GM19023 (cell line): ENCODE data around the gene ODF2L.
"Not testable (repeated sequence)": the region's sequence is repeated elsewhere in the genome, so short reads cannot be mapped to it uniquely, and the experiment has no call there.

Source experiments
- ATAC-seq: cut with Tn5 transposase; IDR thresholded peaks from one replicate; pipeline ENCODE4 v1.9.1; 2021; ENCODE audit warnings: mild to moderate bottlenecking, moderate library complexity; ENCODE audit not compliant: unreplicated experiment

The ODF2L gene

DNA sequence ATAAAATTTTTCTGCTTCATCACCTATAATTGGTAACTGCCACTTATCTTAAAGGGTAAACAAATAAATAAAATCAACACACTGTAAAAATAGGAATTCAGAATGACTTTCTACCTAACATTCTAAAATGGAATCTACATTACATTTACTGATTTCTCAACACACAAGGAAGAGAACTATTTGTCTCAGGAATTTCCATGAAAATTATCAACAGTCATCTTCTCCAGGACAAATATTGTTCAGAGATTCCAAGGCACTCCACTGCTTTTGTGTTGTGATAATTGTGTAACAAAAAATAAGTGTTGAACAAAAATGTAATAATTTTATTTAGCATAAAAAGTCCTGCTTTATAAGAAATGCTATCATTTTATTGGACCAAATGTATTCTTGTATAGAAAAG lies 7.3 kb downstream of the ODF2L start:
- ATAC-seq = no peak

DNA sequence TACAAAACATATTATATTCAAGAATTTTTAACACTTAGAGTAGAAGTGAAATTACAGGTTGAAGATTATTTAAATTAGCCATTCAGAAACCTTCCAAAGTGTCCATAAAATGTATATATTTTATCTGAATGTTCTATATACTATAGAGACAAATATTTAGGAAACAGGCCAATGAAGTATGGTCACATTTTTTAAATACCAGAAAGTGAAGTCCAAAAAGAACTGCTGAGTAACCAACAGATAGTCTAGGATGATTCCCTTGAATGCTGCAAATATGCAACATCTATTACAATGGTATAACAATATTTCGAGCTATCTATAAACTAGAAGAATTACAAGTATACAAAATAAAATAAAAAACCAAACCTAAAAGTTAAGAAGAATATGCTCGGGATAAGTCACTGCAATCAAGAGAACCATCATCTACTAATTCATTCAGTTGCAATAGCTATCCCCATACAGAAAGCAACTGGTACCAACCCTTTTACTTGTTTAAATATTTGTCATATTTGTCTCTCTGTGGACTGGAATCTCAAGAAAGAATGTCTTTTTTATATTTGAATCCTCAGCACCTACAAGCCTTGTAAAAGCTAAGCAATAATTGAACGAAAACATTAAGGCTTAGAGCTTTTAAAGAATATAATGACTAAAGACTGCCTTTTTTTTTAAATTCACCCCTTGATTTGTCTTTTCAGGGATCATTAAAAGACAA lies 8.1 kb downstream of the ODF2L start:
- no peak for ATAC-seq

DNA sequence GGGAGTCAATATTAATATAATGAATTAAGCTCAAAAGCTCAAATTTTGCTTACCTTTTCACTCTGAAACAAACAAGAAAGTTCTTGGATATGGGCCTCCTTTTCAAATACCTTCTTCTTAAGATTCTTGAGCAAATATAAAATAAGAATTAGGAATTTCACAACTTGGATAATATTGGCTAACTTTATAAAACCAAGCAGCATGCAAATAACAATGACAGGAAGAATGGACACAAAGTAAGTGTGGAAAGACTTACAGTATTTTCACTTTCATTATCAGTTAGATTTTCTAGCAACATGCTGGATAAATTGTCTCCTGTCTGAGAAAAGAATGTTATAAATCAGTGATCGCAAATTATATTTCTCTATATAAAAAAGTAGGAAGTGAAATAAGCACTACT lies 13.2 kb downstream of the ODF2L start:
- ATAC-seq = no peak

DNA sequence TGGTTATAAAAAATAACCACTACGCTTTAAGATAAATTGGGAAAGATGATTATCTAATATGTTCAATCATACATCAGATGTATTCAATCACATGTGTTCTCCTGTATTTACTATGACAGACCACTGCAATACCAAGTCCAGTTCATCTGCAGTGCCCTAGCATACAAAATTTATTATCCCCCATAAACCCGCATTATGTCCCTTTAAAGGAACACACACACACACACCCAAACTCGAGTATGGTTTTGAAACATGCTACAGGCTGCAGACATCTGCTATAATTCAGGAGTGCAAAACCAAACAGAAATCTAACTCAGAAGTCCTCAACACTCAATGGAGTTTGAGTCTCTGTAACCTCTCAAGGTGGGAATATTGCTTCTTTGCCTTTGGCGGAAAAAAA lies 14.9 kb downstream of the ODF2L start:
- no peak for ATAC-seq

DNA sequence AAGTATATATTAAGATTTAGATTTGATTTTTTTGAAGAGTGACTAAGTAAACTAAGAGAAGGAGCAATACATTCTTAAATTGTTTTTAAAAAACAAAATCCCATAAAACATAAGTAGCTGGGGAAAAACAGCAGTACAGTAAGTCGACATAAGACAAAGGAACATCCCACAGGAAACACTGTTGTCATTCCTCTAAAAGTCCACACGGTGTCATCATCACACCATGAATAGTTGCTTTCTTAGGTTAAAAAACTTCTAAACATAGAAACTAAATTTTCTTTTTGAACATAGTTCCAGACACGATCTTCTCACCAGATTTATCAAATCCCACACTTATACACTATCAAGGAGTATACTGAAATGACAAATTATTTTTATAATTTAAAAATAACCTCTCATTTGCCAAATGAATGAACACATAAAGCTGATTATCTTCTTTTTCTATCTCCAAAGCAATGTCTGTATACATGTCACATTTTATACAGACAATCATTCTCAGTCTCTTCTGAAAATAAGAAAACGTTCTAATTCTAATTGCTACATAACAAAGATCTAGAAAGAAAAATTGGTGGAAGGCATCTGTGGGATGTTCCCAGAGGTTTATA lies 15.8 kb downstream of the ODF2L start:
- ATAC-seq = peak; percentile 64

DNA sequence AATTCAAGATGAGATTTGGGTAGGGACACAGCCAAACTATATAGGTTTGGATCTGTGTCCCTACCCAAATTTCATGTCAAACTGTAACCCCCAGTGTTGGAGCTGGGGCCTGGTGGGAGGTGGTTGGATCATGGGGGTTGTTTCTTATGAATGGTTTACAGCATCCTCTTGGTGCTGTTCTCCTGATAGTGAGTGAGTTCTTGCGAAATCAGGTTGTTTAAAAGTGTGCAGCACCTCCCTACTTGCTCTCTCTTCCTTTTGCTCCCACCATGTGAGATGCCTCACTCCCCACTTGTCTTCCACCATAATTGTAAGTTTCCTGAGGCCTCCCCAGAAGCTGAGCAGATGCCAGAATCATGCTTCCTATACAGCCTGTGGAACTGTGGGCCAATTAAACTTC lies 17.3 kb downstream of the ODF2L start:
- ATAC-seq = no peak

GRCh38 chr1:86377341-86377740 lies 18.8 kb downstream of the ODF2L start:
- ATAC-seq = no peak

- ATAC-seq = no peak
Measured at GRCh38 chr1:86375688-86376087, 20.4 kb downstream of the ODF2L start.

DNA sequence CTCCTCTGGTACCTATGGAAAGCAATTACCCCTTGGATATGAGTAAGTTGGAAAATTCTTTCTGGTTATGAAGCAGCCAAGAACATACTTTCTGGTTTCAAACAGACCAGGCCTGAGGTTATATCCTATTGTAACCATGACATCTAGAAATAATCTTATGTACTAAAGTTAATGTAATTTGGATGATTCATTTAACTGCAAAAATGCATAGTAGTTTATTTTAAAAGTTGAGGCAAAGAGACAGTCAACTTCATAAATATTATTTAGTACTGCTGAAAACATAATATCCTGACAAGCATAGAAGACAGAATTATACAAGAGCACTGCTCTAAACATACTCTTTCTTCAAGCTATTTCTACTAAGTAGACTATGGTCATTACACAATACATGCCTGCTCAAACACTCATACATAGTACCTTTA lies 25.5 kb downstream of the ODF2L start:
- no peak for ATAC-seq

DNA sequence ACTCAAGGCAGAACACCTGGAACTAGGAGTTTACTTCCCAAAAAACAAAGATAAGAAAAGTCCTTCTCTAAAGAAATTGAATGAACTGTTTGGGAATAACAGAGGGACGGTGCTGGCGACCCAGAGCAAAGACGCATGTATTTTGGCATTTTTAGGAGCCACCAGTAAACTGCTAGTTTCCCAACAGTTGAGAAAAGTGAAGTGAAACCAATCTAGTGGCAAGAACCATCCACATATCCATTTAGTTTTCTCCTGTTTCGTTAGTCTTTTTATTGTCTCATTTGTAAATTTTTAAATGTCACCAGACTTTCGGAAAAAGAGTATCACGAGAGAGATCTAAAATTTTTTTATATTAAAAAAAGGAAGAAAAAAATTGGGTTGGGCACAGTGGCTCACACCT lies 30.2 kb downstream of the ODF2L start:
- no peak for ATAC-seq

- no peak for ATAC-seq
Measured at GRCh38 chr1:86362807-86363206, 33.3 kb downstream of the ODF2L start.

DNA sequence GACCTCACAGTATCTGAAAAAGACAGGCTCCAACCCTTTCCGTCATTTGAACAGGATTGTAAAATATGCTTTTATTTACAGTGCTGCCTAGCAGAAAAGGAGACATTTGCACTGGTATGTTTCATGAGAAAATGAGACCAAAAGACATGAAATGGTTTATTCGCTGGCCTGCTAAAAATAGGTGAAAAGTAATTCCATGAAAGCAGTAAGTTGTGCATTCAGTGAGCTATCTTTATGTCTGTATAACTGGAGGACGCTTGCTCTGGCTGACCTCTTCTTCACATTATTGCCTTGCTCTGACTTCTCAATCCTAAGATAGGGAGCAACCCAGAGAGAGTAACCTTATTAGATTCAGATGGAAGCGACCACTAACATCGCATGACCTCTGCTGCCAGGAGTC lies 38.3 kb downstream of the ODF2L start:
- no peak for ATAC-seq

- no peak for ATAC-seq
Measured at GRCh38 chr1:86356247-86356646, 39.9 kb downstream of the ODF2L start.

DNA sequence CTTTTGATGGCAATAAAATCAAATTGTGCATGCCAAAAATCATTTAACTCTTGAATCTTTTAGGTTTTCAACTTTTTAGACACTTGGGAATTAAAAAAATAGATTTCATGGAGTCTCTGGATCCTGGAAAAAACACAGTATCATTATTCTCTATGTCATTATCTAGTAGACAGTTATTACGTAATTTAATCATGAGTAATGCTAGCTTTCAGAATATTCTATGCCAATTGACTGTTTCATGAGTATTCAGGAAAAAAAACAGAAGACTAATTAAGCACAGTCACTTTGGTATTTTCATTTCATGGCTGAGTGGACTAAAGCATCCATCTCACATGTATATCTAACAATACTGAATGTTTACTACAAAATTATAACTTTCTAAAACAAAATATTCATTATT lies 44.0 kb downstream of the ODF2L start:
- no peak for ATAC-seq

DNA sequence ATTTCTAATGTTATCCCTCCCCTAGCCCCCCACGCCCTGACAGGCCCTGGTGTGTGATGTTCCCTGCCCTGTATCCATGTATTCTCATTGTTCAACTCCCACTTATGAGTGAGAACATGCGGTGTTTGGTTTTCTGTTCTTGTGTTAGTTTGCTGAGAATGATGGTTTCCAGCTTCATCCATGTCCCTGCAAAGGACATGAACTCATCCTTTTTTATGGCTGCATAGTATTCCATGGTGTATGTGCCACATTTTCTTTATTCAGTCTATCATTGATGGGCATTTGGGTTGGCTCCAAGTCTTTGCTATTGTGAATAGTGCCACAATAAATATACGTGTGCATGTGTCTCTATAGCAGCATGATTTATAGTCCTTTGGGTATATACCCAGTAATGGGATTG lies 45.9 kb downstream of the ODF2L start:
- ATAC-seq = not testable (repeated sequence)

GRCh38 chr1:86346388-86346787 lies 49.7 kb downstream of the ODF2L start:
- no peak for ATAC-seq

DNA sequence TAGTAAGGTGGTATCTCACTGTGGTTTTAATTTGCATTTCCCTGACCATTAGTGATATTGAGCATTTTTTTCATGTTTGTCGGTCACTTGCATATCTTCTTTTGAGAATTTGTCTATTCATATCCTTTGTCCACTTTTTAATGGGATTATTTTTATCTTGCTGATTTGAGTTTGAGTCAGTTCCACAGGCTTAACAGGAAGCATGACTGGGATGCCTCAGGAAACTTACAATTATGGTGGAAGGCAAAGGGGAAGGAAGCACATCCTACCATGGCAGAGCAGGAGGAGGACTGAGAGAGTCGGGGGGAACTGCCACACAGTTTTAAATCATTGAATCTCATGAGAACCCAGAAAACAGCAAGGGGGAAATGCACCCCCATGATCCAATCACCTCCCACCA lies 51.1 kb downstream of the ODF2L start:
- no peak for ATAC-seq

DNA sequence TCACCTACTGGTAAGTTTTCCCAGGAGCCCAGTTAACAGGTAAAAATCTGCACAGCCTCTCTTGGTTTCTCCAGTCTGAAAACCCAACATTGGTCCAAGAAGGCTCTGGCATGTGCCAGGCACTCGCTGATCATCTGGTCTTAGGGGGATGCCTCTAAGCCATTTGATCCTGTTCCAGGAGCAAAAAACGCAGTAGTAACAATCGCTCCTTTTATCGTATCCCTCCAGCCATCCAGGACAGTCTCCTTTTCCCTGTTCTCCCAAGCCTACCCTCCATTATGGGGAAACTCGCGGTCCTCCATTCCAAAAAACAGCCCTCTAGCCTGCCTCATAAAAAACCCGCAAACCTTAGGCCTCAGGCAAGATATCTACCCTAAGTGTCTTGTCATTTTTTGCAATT lies 56.2 kb downstream of the ODF2L start:
- no peak for ATAC-seq

- ATAC-seq = no peak
Measured at GRCh38 chr1:86339014-86339812, 56.9 kb downstream of the ODF2L start.

- ATAC-seq = no peak
Measured at GRCh38 chr1:86335916-86336315, 60.2 kb downstream of the ODF2L start.

DNA sequence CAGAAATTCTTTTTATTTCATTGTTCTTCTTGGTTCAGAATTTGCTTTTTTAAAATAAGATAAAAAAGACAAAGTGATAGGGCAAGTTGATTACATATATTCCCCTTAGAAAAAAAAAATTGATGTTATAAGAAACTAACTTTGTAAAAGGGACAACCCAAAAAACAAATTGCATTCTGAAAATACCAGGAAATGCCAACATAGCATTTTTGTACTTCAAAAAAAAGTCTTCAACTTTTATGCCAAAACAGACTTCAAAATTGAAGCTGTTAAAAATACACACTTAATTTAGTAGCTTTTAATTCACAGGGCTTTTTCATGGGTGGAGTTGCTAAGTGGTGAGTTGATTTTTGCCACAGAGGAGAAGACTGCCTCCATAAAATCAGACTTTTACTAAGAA lies 70.9 kb downstream of the ODF2L start:
- ATAC-seq = no peak
